Loucy (cell line): Measurements from ENCODE around the gene MTMR3.

Experiments
- H2AFZ ChIP-seq: fragments of 200-600 bp; sonication (generic); 2 replicates; pipeline ENCODE4 v1.6.0; 2016; ENCODE audit warnings: antibody characterized with exemption, mild to moderate bottlenecking, low read length, moderate library complexity
- H3F3A ChIP-seq: fragments of 200-600 bp; 2 replicates; pipeline ENCODE4 v1.6.0; 2016; ENCODE audit warnings: antibody characterized with exemption, low read depth, mild to moderate bottlenecking
- H3K27me3 ChIP-seq: fragments of 200-600 bp; sonication (generic); 2 replicates; pipeline ENCODE4 v1.6.1; 2014; ENCODE audit warnings: low read length, mild to moderate bottlenecking; ENCODE audit not compliant: insufficient read depth, poor library complexity, severe bottlenecking
- H3K36me3 ChIP-seq: fragments of 200-600 bp; sonication (generic); 2 replicates; pipeline ENCODE4 v1.6.1; 2016; ENCODE audit warnings: low read length; ENCODE audit not compliant: insufficient read depth
- H3K4me1 ChIP-seq: fragments of 200-600 bp; sonication (generic); 2 replicates; pipeline ENCODE4 v1.5.1; 2014; ENCODE audit warnings: low read length, mild to moderate bottlenecking; ENCODE audit not compliant: insufficient read depth, poor library complexity, severe bottlenecking
- H3K4me2 ChIP-seq: fragments of 200-600 bp; sonication (generic); 2 replicates; pipeline ENCODE4 v1.6.0; 2014; ENCODE audit warnings: antibody characterized with exemption, low read length, low read depth, mild to moderate bottlenecking; ENCODE audit not compliant: poor library complexity, severe bottlenecking
- H3K4me3 ChIP-seq: fragments of 200-600 bp; sonication (generic); 2 replicates; pipeline ENCODE4 v1.5.1; 2014; ENCODE audit warnings: low read length, mild to moderate bottlenecking, mixed read lengths; ENCODE audit not compliant: poor library complexity, severe bottlenecking
- H3K79me2 ChIP-seq: fragments of 200-600 bp; sonication (generic); 2 replicates; pipeline ENCODE4 v1.6.1; 2014; ENCODE audit warnings: low read length; ENCODE audit not compliant: insufficient read depth
- H3K9ac ChIP-seq: fragments of 200-600 bp; sonication (generic); 2 replicates; pipeline ENCODE4 v1.6.0; 2014; ENCODE audit warnings: mild to moderate bottlenecking, low read depth, low read length, moderate library complexity; ENCODE audit not compliant: poor library complexity, severe bottlenecking
- H3K9me2 ChIP-seq: fragments of 200-600 bp; sonication (generic); replicated peaks from 2 replicates; pipeline ENCODE4 v1.6.1; 2016; ENCODE audit warnings: low read depth, low read length, mixed read lengths
- H3K9me3 ChIP-seq: fragments of 200-600 bp; sonication (generic); 2 replicates; pipeline ENCODE4 v1.6.1; 2014; ENCODE audit warnings: mild to moderate bottlenecking, antibody characterized with exemption, low read length, low read depth; ENCODE audit not compliant: insufficient read depth
- H4K20me1 ChIP-seq: fragments of 200-600 bp; sonication (generic); 2 replicates; pipeline ENCODE4 v1.6.0; 2014; ENCODE audit warnings: antibody characterized with exemption, low read length, mild to moderate bottlenecking; ENCODE audit not compliant: insufficient read depth, poor library complexity, severe bottlenecking
- CTCF ChIP-seq: fragments of 200-600 bp; sonication (generic); conservative IDR thresholded peaks from 2 replicates; pipeline ENCODE4 v1.5.1; 2014; ENCODE audit warnings: mild to moderate bottlenecking, antibody characterized with exemption, low read length
- EZH2phosphoT487 ChIP-seq: fragments of 200-600 bp; IDR thresholded peaks from 2 replicates; pipeline ENCODE4 v1.6.1; 2018; ENCODE audit warnings: antibody characterized with exemption, mild to moderate bottlenecking, moderate library complexity, borderline replicate concordance

The MTMR3 gene

GRCh38 chr22:29837741-29838598 is 45.0 kb upstream of the MTMR3 start, which contains the start of gene ASCC2:
Gene ASCC2 (minus strand): TSS chr22:29838274. CDS start chr22:29832325, 5,949 bp downstream.
- Histone ChIP-seq H3K27me3 (no peaks in the 10 kb centered on the region), H3K4me2 (peak within 1 kb of the TSS; percentile 97), H4K20me1 (peaks cover 10% of the 10 kb centered on the region), H3K9me2 (no peaks in the 10 kb centered on the region), H3K9me3 (no peaks in the 10 kb centered on the region), H3K9ac (peak within 1 kb of the TSS; percentile 73), H3K79me2 (peaks cover 29% of the 10 kb centered on the region), H3K36me3 (no peaks in the 10 kb centered on the region; the same call in 1 of the 2 replicates), H3K4me3 (peak within 1 kb of the TSS; percentile 89), H3K4me1 (peaks cover 30% of the 10 kb centered on the region), H3F3A (no peaks in the 10 kb centered on the region), H2AFZ (peak within 1 kb of the TSS; percentile 84)
- TF ChIP-seq CTCF (no peak), EZH2phosphoT487 (no peak)

- peaks cover 30% of the 10 kb centered on the region for H3K4me1 ChIP-seq
- peaks cover 29% of the 10 kb centered on the region for H3K79me2 ChIP-seq
- H4K20me1 ChIP-seq: peaks cover 10% of the 10 kb centered on the region
- H3K9me3 ChIP-seq: no peaks in the 10 kb centered on the region
- no peaks in the 10 kb centered on the region for H3K36me3 ChIP-seq
- no peaks in the 10 kb centered on the region for H3F3A ChIP-seq
- H3K27me3 ChIP-seq: no peaks in the 10 kb centered on the region
- H2AFZ ChIP-seq: peak overlapping the region; percentile 84
- peak overlapping the region; percentile 89 for H3K4me3 ChIP-seq
- H3K9ac ChIP-seq: peak overlapping the region; percentile 73
- peak overlapping the region; percentile 75 for H3K4me2 ChIP-seq
- TF ChIP-seq CTCF (no peak), EZH2phosphoT487 (no peak)
- H3K9me2 ChIP-seq: no peaks in the 10 kb centered on the region
Measured at GRCh38 chr22:29838599-29838956, 44.4 kb upstream of the MTMR3 start.

- H4K20me1 ChIP-seq: peaks cover 10% of the 10 kb centered on the region
Measured at GRCh38 chr22:29839039-29839438, 43.9 kb upstream of the MTMR3 start.

More at GRCh38 chr22:29839039-29839438, 43.9 kb upstream of the MTMR3 start:
- Histone ChIP-seq H3F3A (no peaks in the 10 kb centered on the region), H3K36me3 (no peaks in the 10 kb centered on the region), H2AFZ (no peak overlapping the region), H3K9me2 (no peaks in the 10 kb centered on the region), H3K4me1 (peaks cover 30% of the 10 kb centered on the region), H3K79me2 (peaks cover 29% of the 10 kb centered on the region), H3K4me3 (peak overlapping the region; percentile 89), H3K27me3 (no peaks in the 10 kb centered on the region), H3K4me2 (peak overlapping the region; percentile 75), H3K9ac (peak overlapping the region; percentile 73), H3K9me3 (no peaks in the 10 kb centered on the region)
- TF ChIP-seq EZH2phosphoT487 (no peak), CTCF (no peak)
